Left ventricle myocardium inferior (tissue), 1 donor: ENCODE results near the gene FNTB. TPM values are rescaled to one million over a fixed set of nuclear protein-coding genes. Genes with fewer than 3 reads are reported as not detected.

Experiments used
- DNase-seq: peaks from one replicate; pipeline ENCODE4 v3.0.0-alpha.2; 2020
- H3K27ac ChIP-seq: fragments of 200-600 bp; replicated peaks from 2 replicates; pipeline ENCODE4 v1.8.0; 2021
- H3K27me3 ChIP-seq: fragments of 200-600 bp; 2 replicates; pipeline ENCODE4 v1.8.0; 2021; ENCODE audit warnings: low read depth
- H3K36me3 ChIP-seq: fragments of 200-600 bp; 2 replicates; pipeline ENCODE4 v1.8.0; 2021
- H3K4me1 ChIP-seq: fragments of 200-600 bp; 2 replicates; pipeline ENCODE4 v1.8.0; 2021
- H3K4me3 ChIP-seq: fragments of 200-600 bp; 2 replicates; pipeline ENCODE4 v1.8.0; 2021; ENCODE audit warnings: mild to moderate bottlenecking, moderate library complexity
- H3K9me3 ChIP-seq: fragments of 200-600 bp; replicated peaks from 2 replicates; pipeline ENCODE4 v1.8.0; 2021
- CTCF ChIP-seq: fragments of 200-600 bp; IDR thresholded peaks from 2 replicates; pipeline ENCODE4 v1.8.0; 2021; ENCODE audit warnings: antibody characterized with exemption, mild to moderate bottlenecking, borderline replicate concordance
- intact Hi-C: fragments of 100-400 bp; cut with micrococcal nuclease; formaldehyde crosslinking; loops from one replicate; pipeline ENCODE4 v1.11.0; 2022
- total RNA-seq: library from RNA; stranded (reverse); fragmentation: NEBNext Ultra II Directional; extraction: Animal tissue kit (Norgen Biotek cat#: 25700); gene quantifications from one replicate; pipeline ENCODE4 v1.2.1, GENCODE V29; 2021
- donor health status: DM: no; HTN: yes; CAD: no; lungs with severe emphysema.

The FNTB gene
- total RNA-seq, 1 donor from 2014 or later, result 17.9 TPM

- Histone ChIP-seq H3K36me3 (no peaks in the 10 kb centered on the region), H3K9me3 (no peaks in the 10 kb centered on the region), H3K27me3 (no peaks in the 10 kb centered on the region), H3K27ac (peak overlapping the region; percentile 92), H3K4me1 (peaks cover 61% of the 10 kb centered on the region), H3K4me3 (peak overlapping the region; percentile 95)
- peak; percentile 23 for DNase-seq
- TF ChIP-seq CTCF, result no peak
- intact Hi-C loops, result no loop called here
These were observed 115.1 kb downstream of the FNTB start for GRCh38 chr14:65101631-65102440.

- Histone ChIP-seq H3K9me3 (no peaks in the 10 kb centered on the region), H3K27ac (peak within 1 kb of the TSS; percentile 92), H3K4me1 (peaks cover 54% of the 10 kb centered on the region), H3K36me3 (no peaks in the 10 kb centered on the region), H3K4me3 (peak within 1 kb of the TSS; percentile 95), H3K27me3 (no peaks in the 10 kb centered on the region)
- no peak for TF ChIP-seq CTCF
- DNase-seq, result peak; percentile 98
- intact Hi-C loops, result no loop called here
These were observed 115.9 kb downstream of the FNTB start, which contains the start of gene MAX for GRCh38 chr14:65102441-65103149. Gene MAX, minus strand, starts transcription at chr14:65102517. Its CDS starts 178 bp downstream, at chr14:65102339.

- H3K27me3 ChIP-seq, result no peaks in the 10 kb centered on the region
- intact Hi-C loops, result no loop called here
- peak overlapping the region; percentile 95 for H3K4me3 ChIP-seq
- H3K4me1 ChIP-seq, result peaks cover 47% of the 10 kb centered on the region
- TF ChIP-seq CTCF, result no peak
- H3K27ac ChIP-seq, result peak overlapping the region; percentile 81
- H3K36me3 ChIP-seq, result no peaks in the 10 kb centered on the region
- H3K9me3 ChIP-seq, result no peaks in the 10 kb centered on the region
- DNase-seq, result no peak
These were observed 116.6 kb downstream of the FNTB start for GRCh38 chr14:65103150-65103760.

- no peak overlapping the region for H3K4me3 ChIP-seq
- TF ChIP-seq CTCF, result no peak
- no peak overlapping the region for H3K27ac ChIP-seq
- no peak for DNase-seq
- peaks cover 32% of the 10 kb centered on the region for H3K4me1 ChIP-seq
- H3K9me3 ChIP-seq, result no peaks in the 10 kb centered on the region
- H3K27me3 ChIP-seq, result no peaks in the 10 kb centered on the region
- intact Hi-C loops, result no loop called here
- H3K36me3 ChIP-seq, result no peaks in the 10 kb centered on the region
These were observed 118.1 kb downstream of the FNTB start for GRCh38 chr14:65104791-65105190.

GRCh38 chr14:65106316-65106715, 119.6 kb downstream of the FNTB start:
- intact Hi-C loops, result no loop called here

More at GRCh38 chr14:65106316-65106715, 119.6 kb downstream of the FNTB start:
- Histone ChIP-seq H3K27ac (no peak overlapping the region), H3K9me3 (no peaks in the 10 kb centered on the region), H3K36me3 (no peaks in the 10 kb centered on the region), H3K4me1 (peaks cover 17% of the 10 kb centered on the region), H3K27me3 (no peaks in the 10 kb centered on the region), H3K4me3 (no peak overlapping the region)
- DNase-seq, result no peak
- no peak for TF ChIP-seq CTCF
